Activated B cell treated with CpG ODN at 0.5 μM for 24 hours (primary cell): ENCODE results near the gene SLC66A1. TPM values are rescaled to one million over a fixed set of nuclear protein-coding genes. Genes with fewer than 3 reads are reported as not detected.

Experiments
- ATAC-seq: fragments of 200-7000 bp; cut with Tn5 transposase; one replicate; pipeline ENCODE4 v1.10.0; 2021; ENCODE audit warnings: low read depth, mild to moderate bottlenecking, moderate library complexity
- CTCF ChIA-PET: fragments of 350-600 bp; sonication (Branson Sonifier 250); formaldehyde crosslinking; loops from one replicate; lab custom pipeline; 2021; ENCODE audit warnings: antibody characterized with exemption; lab: Charles Lee
- POLR2A ChIA-PET: fragments of 350-600 bp; sonication (Branson Sonifier 250); formaldehyde crosslinking; loops from one replicate; lab custom pipeline; 2021; ENCODE audit warnings: antibody characterized with exemption; lab: Charles Lee
- DNase-seq: peaks from one replicate; pipeline ENCODE4 v3.0.0; 2022
- H3K27ac Mint-ChIP-seq: one replicate; pipeline ENCODE4 v1.8.0; 2020; ENCODE audit warnings: mixed read lengths
- H3K27me3 Mint-ChIP-seq: one replicate; pipeline ENCODE4 v1.8.0; 2021; ENCODE audit warnings: mixed read lengths
- H3K36me3 Mint-ChIP-seq: one replicate; pipeline ENCODE4 v1.8.0; 2021; ENCODE audit warnings: low read depth, mixed read lengths
- H3K4me1 Mint-ChIP-seq: one replicate; pipeline ENCODE4 v1.8.0; 2021; ENCODE audit warnings: mixed read lengths
- H3K4me3 Mint-ChIP-seq: one replicate; pipeline ENCODE4 v1.8.0; 2020; ENCODE audit warnings: mild to moderate bottlenecking, mixed read lengths
- H3K9me3 Mint-ChIP-seq: one replicate; pipeline ENCODE4 v1.8.0; 2020; ENCODE audit warnings: mixed read lengths
- intact Hi-C: fragments of 100-400 bp; cut with micrococcal nuclease; formaldehyde crosslinking; loops from one replicate; pipeline ENCODE4 v1.15.1; 2024
- total RNA-seq: library from RNA; stranded (reverse); gene quantifications from 2 replicates; pipeline ENCODE4 v1.2.3, GENCODE V29; 2022
- TF ChIP-seq, protein P1 (sequence below): fragments of 200-600 bp; IDR thresholded peaks from one replicate; pipeline ENCODE4 v1.8.0; 2022; ENCODE audit warnings: antibody characterized with exemption, mild to moderate bottlenecking

Gene SLC66A1
- total RNA-seq, 1 donor from 2014 or later: 11.9 TPM

DNA sequence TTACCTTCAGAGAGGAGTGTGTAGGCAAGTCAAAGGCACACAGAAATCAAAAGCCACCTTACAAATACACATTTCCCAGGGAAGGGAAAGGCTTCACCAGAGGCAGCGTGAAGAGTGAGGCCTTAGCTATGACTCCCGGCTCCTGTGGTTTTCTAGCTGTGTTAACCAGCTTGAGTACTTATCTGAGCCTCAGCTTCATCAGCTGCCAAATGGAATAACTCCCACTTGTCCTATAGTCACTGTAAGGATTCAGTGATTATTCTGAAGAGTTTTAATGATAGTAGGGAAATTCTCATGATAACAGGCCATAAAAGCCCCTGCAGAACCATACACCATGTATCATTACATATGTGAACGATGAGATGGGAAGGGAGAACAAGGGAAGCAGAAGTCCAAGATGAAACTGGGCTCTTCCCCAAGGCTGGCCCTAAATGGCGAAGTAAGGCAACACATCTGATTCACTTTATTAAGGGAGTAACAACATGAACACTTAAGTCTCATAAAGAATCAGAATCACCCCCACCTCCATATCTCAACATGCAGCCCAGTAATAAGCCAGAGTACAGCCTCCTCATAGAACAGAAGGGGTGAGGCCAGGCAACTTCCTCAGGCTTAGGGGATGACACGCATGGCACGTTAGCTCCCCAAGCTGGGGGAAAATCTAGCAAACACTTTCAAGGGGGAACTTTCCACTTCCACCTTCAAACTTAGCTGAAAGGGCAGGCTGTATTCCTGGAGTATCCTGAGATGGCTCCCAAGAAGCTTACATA, 63.7 kb downstream of the SLC66A1 start:
- H3K36me3 Mint-ChIP-seq: peaks cover 76% of the 10 kb centered on the region
- intact Hi-C loops: no loop called here
- no peak overlapping the region for H3K4me3 Mint-ChIP-seq
- no peak overlapping the region for H3K27ac Mint-ChIP-seq
- DNase-seq (no peak), ATAC-seq (no peak)
- ChIA-PET POLR2A (no interaction called here), CTCF (no interaction called here)
- no peaks in the 10 kb centered on the region for H3K4me1 Mint-ChIP-seq
- TF ChIP-seq, protein P1, sequence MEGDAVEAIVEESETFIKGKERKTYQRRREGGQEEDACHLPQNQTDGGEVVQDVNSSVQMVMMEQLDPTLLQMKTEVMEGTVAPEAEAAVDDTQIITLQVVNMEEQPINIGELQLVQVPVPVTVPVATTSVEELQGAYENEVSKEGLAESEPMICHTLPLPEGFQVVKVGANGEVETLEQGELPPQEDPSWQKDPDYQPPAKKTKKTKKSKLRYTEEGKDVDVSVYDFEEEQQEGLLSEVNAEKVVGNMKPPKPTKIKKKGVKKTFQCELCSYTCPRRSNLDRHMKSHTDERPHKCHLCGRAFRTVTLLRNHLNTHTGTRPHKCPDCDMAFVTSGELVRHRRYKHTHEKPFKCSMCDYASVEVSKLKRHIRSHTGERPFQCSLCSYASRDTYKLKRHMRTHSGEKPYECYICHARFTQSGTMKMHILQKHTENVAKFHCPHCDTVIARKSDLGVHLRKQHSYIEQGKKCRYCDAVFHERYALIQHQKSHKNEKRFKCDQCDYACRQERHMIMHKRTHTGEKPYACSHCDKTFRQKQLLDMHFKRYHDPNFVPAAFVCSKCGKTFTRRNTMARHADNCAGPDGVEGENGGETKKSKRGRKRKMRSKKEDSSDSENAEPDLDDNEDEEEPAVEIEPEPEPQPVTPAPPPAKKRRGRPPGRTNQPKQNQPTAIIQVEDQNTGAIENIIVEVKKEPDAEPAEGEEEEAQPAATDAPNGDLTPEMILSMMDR: no peak
- no peaks in the 10 kb centered on the region for H3K9me3 Mint-ChIP-seq
- H3K27me3 Mint-ChIP-seq: no peaks in the 10 kb centered on the region

DNA sequence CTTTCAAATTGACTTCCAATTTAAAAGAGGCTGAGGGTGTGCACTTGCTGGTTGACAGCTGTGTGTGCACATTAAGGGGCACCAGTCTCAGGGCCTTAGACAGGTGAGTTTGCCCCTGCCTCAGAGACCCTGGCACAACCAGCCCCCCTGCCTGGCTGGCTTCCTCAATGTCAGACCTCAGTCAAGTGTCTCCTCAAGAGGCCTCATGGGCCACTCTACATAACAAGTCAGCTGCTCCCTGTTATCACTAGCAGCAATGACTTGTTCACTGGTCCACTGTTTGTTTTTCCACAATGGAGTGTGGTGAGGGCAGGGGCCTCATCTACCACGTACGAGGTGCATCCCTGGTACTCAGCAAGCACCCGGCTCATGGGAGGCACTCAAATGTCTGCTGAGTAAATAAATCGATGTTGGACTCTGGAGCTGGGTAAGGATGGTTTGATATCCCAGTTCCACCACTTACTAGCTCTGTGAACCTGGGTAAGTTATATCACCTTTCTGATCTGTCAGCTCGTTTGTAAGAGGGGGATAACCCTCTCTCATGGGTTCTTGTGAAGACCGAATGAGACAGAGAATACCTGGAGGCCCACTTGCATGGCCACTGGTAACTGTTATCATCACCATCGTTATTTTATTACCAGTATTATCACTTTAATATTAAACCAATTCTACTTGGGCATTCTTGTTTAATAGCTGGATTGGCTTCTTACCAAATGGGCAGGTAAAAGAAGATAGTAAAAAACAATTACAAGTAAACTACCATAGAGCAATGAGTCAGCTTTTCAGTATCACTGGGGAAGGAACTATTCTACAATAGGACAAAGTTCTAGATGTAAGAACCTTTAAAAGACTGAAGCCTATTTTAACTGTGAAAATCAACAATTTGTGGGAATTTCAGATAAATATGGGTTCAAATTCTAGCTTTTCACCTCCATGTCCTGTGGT, 64.6 kb downstream of the SLC66A1 start:
- Mint-ChIP-seq H3K27me3 (no peaks in the 10 kb centered on the region), H3K4me3 (no peak overlapping the region), H3K4me1 (no peaks in the 10 kb centered on the region), H3K36me3 (peaks cover 75% of the 10 kb centered on the region), H3K27ac (no peak overlapping the region), H3K9me3 (no peaks in the 10 kb centered on the region)
- DNase-seq: no peak
- TF ChIP-seq, protein P1: no peak
- no peak for ATAC-seq
- ChIA-PET POLR2A (no interaction called here), CTCF (no interaction called here)
- intact Hi-C loops: no loop called here

GRCh38 chr1:19377812-19378718, 65.9 kb downstream of the SLC66A1 start:
- POLR2A ChIA-PET: no interaction called here
- Mint-ChIP-seq H3K4me3 (no peak overlapping the region), H3K27me3 (no peaks in the 10 kb centered on the region), H3K36me3 (peaks cover 81% of the 10 kb centered on the region), H3K9me3 (no peaks in the 10 kb centered on the region), H3K27ac (no peak overlapping the region), H3K4me1 (no peaks in the 10 kb centered on the region)
- DNase-seq (no peak), ATAC-seq (no peak)
- intact Hi-C loops: no loop called here
- CTCF ChIA-PET: no interaction called here
- TF ChIP-seq, protein P1: no peak

Other genes with a start within 250 kb of the SLC66A1 start
- 221 and 262 TPM in 2 replicates for gene UBR4, start 102.1 kb upstream of the SLC66A1 start, total RNA-seq
- 40.0 and 42.7 TPM in 2 replicates for gene EMC1, start 60.8 kb upstream of the SLC66A1 start, total RNA-seq
- gene MRTO4, start 60.5 kb upstream of the SLC66A1 start, total RNA-seq: 61.5 and 73.1 TPM in 2 replicates
- 0.61 and 0.80 TPM in 2 replicates for gene AKR7A3, start 23.6 kb upstream of the SLC66A1 start, total RNA-seq
- 29.9 and 30.3 TPM in 2 replicates for gene AKR7A2, start 182 bp upstream of the SLC66A1 start, total RNA-seq
- gene CAPZB, start 173.2 kb downstream of the SLC66A1 start, total RNA-seq: 334 and 349 TPM in 2 replicates